Glutamatergic neuron (in vitro differentiated cells): ENCODE results near the gene SPIRE1. TPM values are rescaled to one million over a fixed set of nuclear protein-coding genes. Genes with fewer than 3 reads are reported as not detected.
"Not testable (repeated sequence)": the region's sequence is repeated elsewhere in the genome, so short reads cannot be mapped to it uniquely, and the experiment has no call there.

Experiments used
- DNase-seq: peaks from one replicate; pipeline ENCODE4 v3.0.0; 2022
- H3K27ac Mint-ChIP-seq: one replicate; pipeline ENCODE4 v1.8.0; 2020; ENCODE audit warnings: mild to moderate bottlenecking, mixed read lengths, inconsistent platforms; ENCODE audit not compliant: unreplicated experiment
- H3K27me3 Mint-ChIP-seq: one replicate; pipeline ENCODE4 v1.8.0; 2020; ENCODE audit warnings: mild to moderate bottlenecking, moderate library complexity, mixed read lengths, inconsistent platforms; ENCODE audit not compliant: unreplicated experiment
- H3K36me3 Mint-ChIP-seq: one replicate; pipeline ENCODE4 v1.8.0; 2020; ENCODE audit warnings: mild to moderate bottlenecking, mixed read lengths, inconsistent platforms; ENCODE audit not compliant: unreplicated experiment
- H3K4me1 Mint-ChIP-seq: one replicate; pipeline ENCODE4 v1.8.0; 2020; ENCODE audit warnings: mild to moderate bottlenecking, low read depth, mixed read lengths, inconsistent platforms; ENCODE audit not compliant: unreplicated experiment
- H3K4me3 Mint-ChIP-seq: one replicate; pipeline ENCODE4 v1.8.0; 2020; ENCODE audit warnings: mild to moderate bottlenecking, mixed read lengths, inconsistent platforms; ENCODE audit not compliant: unreplicated experiment
- H3K9me3 Mint-ChIP-seq: one replicate; pipeline ENCODE4 v1.8.0; 2020; ENCODE audit warnings: mild to moderate bottlenecking, moderate library complexity, mixed read lengths, inconsistent platforms; ENCODE audit not compliant: unreplicated experiment
- CTCF ChIP-seq: fragments of 200-600 bp; sonication (generic); IDR thresholded peaks from one replicate; pipeline ENCODE4 v1.5.0; 2021; ENCODE audit not compliant: partially characterized antibody, unreplicated experiment
- total RNA-seq: library from RNA; stranded (reverse); fragmentation: NEBNext Ultra II Directional; extraction: Animal tissue kit (Norgen Biotek cat#: 25700); gene quantifications from one replicate; pipeline ENCODE4 v1.2.1, GENCODE V29; 2021; ENCODE audit not compliant: unreplicated experiment

Gene SPIRE1
- total RNA-seq, 1 donor from 2014 or later: 29.9 TPM

GRCh38 chr18:12631831-12632477, 26.0 kb downstream of the SPIRE1 start:
- TF ChIP-seq CTCF: no peak
- Mint-ChIP-seq H3K36me3 (no peaks in the 10 kb centered on the region), H3K27ac (no peak overlapping the region)

DNA sequence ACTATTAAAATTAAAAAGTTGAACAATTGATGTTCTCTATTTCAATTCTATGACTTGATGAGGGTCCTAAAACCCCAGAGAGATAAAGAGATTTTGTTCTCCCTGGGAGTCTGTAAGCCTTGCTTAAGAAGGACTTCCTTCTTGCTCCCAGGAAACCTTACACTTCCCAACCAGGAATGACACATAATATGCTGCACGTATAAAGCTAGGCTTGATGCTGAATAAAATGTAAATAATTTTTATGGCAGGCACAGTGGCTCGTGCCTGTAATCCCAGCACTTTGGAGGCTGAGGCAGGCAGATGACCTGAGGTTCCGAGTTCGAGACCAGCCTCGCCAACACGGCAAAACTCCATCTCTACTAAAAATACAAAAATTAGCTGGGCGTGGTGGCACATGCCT, 27.8 kb downstream of the SPIRE1 start:
- Mint-ChIP-seq H3K27ac (no peak overlapping the region), H3K36me3 (no peaks in the 10 kb centered on the region), H3K9me3 (no peaks in the 10 kb centered on the region), H3K4me1 (peaks cover 3% of the 10 kb centered on the region), H3K27me3 (no peaks in the 10 kb centered on the region), H3K4me3 (no peak overlapping the region)
- DNase-seq: no peak
- TF ChIP-seq CTCF: no peak

More at GRCh38 chr18:12631831-12632477, 26.0 kb downstream of the SPIRE1 start:
- H3K9me3 Mint-ChIP-seq: peaks cover 1% of the 10 kb centered on the region
- DNase-seq: no peak
- H3K27me3 Mint-ChIP-seq: no peaks in the 10 kb centered on the region
- H3K4me1 Mint-ChIP-seq: peaks cover 3% of the 10 kb centered on the region
- H3K4me3 Mint-ChIP-seq: no peak overlapping the region

DNA sequence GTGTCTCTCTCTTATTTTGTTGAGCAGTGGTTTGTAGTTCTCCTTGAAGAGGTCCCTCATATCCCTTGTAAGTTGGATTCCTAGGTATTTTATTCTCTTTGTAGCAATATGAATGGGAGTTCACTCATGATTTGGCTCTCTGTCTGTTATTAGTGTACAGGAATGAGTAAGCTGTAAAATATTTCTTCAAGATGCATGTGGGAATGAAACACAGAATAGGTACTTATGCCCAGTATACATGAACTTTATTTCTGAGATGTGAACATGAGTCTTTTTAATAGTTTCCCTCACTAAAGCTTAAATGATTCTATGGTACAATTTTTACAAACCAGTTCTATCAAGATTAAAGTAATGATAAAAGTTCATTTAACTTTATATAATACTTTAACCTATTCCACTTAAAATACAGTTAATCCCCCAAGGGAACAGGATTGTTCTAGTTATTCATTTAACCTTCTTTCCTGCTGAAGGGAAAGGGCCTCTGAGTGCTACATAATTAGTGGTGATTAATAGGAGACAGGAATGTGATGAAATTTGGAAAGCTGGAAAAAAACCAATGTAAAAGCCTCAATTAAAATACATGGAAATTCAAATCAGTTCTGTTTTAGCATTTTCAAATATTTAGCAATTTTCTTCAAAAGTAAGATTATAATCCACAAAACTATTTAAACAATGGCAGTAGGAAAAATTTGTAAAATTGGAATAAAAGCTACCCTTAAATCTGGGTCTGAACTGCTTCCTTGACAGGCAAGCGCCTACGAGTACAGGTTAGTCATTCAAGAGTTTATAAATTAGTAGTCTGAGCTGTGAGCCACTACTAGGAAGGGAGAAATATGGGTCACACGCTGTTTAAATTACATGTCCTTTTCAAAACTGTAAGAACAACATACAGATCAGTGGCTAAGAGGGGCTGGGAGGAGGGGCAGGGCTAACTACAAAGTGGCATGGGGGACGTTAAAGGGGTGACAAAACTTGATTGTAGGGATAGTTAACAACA, 28.9 kb downstream of the SPIRE1 start:
- H3K27me3 Mint-ChIP-seq: no peaks in the 10 kb centered on the region
- H3K4me3 Mint-ChIP-seq: no peak overlapping the region
- peaks cover 3% of the 10 kb centered on the region for H3K4me1 Mint-ChIP-seq
- no peaks in the 10 kb centered on the region for H3K9me3 Mint-ChIP-seq
- TF ChIP-seq CTCF: no peak
- DNase-seq: no peak
- H3K27ac Mint-ChIP-seq: no peak overlapping the region
- H3K36me3 Mint-ChIP-seq: no peaks in the 10 kb centered on the region

GRCh38 chr18:12627199-12627598, 30.7 kb downstream of the SPIRE1 start:
- H3K27ac Mint-ChIP-seq, H3K27me3 Mint-ChIP-seq, H3K9me3 Mint-ChIP-seq, DNase-seq, H3K36me3 Mint-ChIP-seq, H3K4me1 Mint-ChIP-seq, H3K4me3 Mint-ChIP-seq: not testable (repeated sequence)

DNA sequence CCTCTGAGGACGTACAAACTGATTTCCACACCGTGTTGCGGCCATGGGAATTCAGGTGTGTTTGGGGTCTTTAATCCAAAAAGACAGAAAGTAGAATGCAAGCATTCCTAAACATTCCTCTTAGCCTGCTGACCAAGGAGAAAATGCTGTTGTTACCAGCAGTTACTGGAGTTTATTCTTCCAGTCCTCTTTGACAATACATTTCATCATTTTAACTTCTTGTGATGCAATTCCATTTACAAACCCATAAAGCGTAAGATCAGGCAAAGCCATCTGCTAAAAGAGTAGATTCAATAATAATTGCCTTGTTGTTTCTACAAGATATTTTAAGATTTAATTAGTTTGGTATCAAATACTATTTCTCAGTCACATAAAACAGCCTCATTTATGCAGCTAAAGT, 32.7 kb downstream of the SPIRE1 start:
- no peak overlapping the region for H3K27ac Mint-ChIP-seq
- H3K4me3 Mint-ChIP-seq: no peak overlapping the region
- no peak for DNase-seq
- no peaks in the 10 kb centered on the region for H3K27me3 Mint-ChIP-seq
- TF ChIP-seq CTCF: no peak
- H3K4me1 Mint-ChIP-seq: peaks cover 3% of the 10 kb centered on the region
- H3K9me3 Mint-ChIP-seq: no peaks in the 10 kb centered on the region
- H3K36me3 Mint-ChIP-seq: no peaks in the 10 kb centered on the region
